Inferior parietal cortex (tissue), 1 donor: ENCODE results near the gene AKR1D1.

ENCODE experiments used
- DNase-seq: peaks from one replicate; pipeline ENCODE4 v3.0.0-alpha.2; 2016; ENCODE audit errors: extremely low spot score

AKR1D1 gene

GRCh38 chr7:138166681-138167080 is 90.4 kb downstream of the AKR1D1 start:
- DNase-seq, result no peak

GRCh38 chr7:138167222-138167621 is 91.0 kb downstream of the AKR1D1 start:
- DNase-seq, result no peak

DNA sequence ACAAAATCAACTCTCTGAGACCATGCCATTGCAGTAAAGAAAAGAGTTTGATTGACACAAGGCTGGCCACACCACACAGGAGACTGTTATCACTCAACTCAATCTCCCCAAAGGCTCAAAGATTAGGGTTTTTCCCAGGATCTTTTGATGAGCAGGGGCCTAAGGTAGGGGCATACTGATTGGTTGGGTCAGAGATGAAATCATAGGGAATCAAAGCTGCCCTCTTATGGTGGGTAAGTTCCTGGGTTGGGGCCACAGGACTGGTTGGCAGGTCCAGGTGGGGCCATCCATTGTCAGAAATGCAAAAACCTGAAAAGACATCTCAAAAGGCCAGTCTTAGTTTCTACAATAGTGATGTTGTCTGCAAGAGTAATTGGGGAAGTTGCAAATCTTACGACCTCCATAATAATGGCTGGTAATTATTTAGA is 91.6 kb downstream of the AKR1D1 start:
- no peak for DNase-seq
